Measurements from ENCODE around the gene FBLN1.

DNA sequence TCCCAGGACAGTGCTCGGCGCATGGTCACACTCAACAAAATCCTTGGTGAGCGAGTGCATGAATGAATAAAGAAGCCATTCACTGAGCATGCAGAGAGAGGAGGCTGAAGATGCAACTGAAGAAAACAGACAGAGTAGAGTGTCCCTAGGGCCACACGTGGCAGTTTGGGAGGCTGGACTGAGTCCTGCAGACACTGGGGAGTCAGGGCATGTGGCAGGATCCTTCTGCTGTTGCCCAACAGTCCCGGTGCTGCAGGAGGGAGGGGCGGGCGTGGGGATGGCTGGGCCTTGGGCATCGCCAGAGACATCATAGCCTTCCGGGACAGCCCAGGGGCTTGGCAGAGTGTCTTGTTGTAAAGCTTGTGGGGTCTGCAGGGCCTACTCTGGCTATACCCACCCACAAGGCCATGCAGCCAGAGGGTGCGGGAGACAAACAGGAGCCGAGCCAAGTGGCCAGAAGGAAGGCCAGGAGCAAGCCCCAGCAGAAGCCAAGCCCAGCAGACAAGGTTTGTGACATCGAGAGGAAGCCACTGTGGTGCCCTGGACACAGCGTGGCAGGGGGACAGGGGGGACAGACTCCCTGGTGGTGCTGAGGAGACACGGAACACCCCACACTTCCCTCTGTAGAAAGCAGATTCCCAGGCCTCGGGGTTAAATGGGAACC is 26.7 kb upstream of the FBLN1 start:
- TF ChIP-seq POLR2A (IDR thresholded peaks at IDR 0.05; ENCODE audit: low read length) (no peak), GATA1 (IDR thresholded peaks at IDR 0.05; ENCODE audit: low read depth, low read length) (no peak)
